T-helper 17 cell (primary cell): ENCODE measurements around the gene ANKRD30B. TPM values are rescaled to one million over a fixed set of nuclear protein-coding genes. Genes with fewer than 3 reads are reported as not detected.
"Not testable (repeated sequence)": the region's sequence is repeated elsewhere in the genome, so short reads cannot be mapped to it uniquely, and the experiment has no call there.

Source experiments
- ATAC-seq: fragments of 150-1000 bp; cut with Tn5 transposase; 2 replicates; pipeline ENCODE4 v1.10.0; 2021; ENCODE audit warnings: mild to moderate bottlenecking, moderate library complexity
- DNase-seq, 3 donors: peaks; one replicate each; pipeline versions ENCODE4 v3.0.0 to v3.0.0-alpha.2; 2020 to 2021
- H3K9me3 ChIP-seq: one replicate; pipeline ENCODE4 v1.7.0; 2013; ENCODE audit warnings: low read length, mild to moderate bottlenecking; ENCODE audit not compliant: control insufficient read depth, poor library complexity, severe bottlenecking
- H3K27ac Mint-ChIP-seq: one replicate; pipeline ENCODE4 v1.8.0; 2022; ENCODE audit warnings: mild to moderate bottlenecking, moderate library complexity, mixed read lengths
- H3K27me3 Mint-ChIP-seq: one replicate; pipeline ENCODE4 v1.8.0; 2022; ENCODE audit warnings: mixed read lengths
- H3K36me3 Mint-ChIP-seq: one replicate; pipeline ENCODE4 v1.8.0; 2022; ENCODE audit warnings: low read depth, mixed read lengths
- H3K4me1 Mint-ChIP-seq: one replicate; pipeline ENCODE4 v1.8.0; 2022; ENCODE audit warnings: mild to moderate bottlenecking, mixed read lengths
- H3K4me3 Mint-ChIP-seq: one replicate; pipeline ENCODE4 v1.8.0; 2022; ENCODE audit warnings: mild to moderate bottlenecking, moderate library complexity, mixed read lengths
- total RNA-seq, 4 donors: library from RNA in 2 of 4; stranded (reverse) in 2 of 4; gene quantifications; one replicate each; pipeline ENCODE4 v1.2.3 and lab custom pipeline; 2022 to 2026

Gene ANKRD30B
- not detected for total RNA-seq
- 0 reads per million in 2 donors for total RNA-seq (lab: John Stamatoyannopoulos, UW)

GRCh38 chr18:14747513-14748474 lies at the start of gene ANKRD30B:
ANKRD30B (plus strand) TSS chr18:14748172; CDS start chr18:14748420, 248 bp downstream.
- H3K27me3 Mint-ChIP-seq: peaks cover 4% of the 10 kb centered on the region
- no peak for DNase-seq
- H3K36me3 Mint-ChIP-seq: no peaks in the 10 kb centered on the region
- H3K4me1 Mint-ChIP-seq: no peaks in the 10 kb centered on the region
- H3K4me3 Mint-ChIP-seq: peak within 1 kb of the TSS; percentile 74
- no peaks in the 10 kb centered on the region for H3K9me3 ChIP-seq
- ATAC-seq: peak; percentile 32
- no peak within 1 kb of the TSS for H3K27ac Mint-ChIP-seq

- H3K9me3 ChIP-seq, H3K27ac Mint-ChIP-seq, DNase-seq, H3K36me3 Mint-ChIP-seq, ATAC-seq, H3K4me1 Mint-ChIP-seq, H3K27me3 Mint-ChIP-seq, H3K4me3 Mint-ChIP-seq: not testable (repeated sequence)
These were observed 46.5 kb upstream of the ANKRD30B start for GRCh38 chr18:14701286-14702040.

GRCh38 chr18:14709761-14710160 lies 38.2 kb upstream of the ANKRD30B start:
- H3K9me3 ChIP-seq, DNase-seq, H3K4me3 Mint-ChIP-seq, H3K4me1 Mint-ChIP-seq, ATAC-seq, H3K27ac Mint-ChIP-seq, H3K36me3 Mint-ChIP-seq, H3K27me3 Mint-ChIP-seq: not testable (repeated sequence)

- not testable (repeated sequence) for H3K9me3 ChIP-seq, H3K36me3 Mint-ChIP-seq, ATAC-seq, H3K4me3 Mint-ChIP-seq, H3K4me1 Mint-ChIP-seq, DNase-seq, H3K27ac Mint-ChIP-seq, H3K27me3 Mint-ChIP-seq
These were observed 26.4 kb upstream of the ANKRD30B start for GRCh38 chr18:14721569-14721968.

GRCh38 chr18:14739056-14739455 lies 8.9 kb upstream of the ANKRD30B start:
- not testable (repeated sequence) for ATAC-seq, DNase-seq, H3K27ac Mint-ChIP-seq, H3K9me3 ChIP-seq, H3K4me1 Mint-ChIP-seq, H3K27me3 Mint-ChIP-seq, H3K36me3 Mint-ChIP-seq, H3K4me3 Mint-ChIP-seq

GRCh38 chr18:14746897-14747296 lies 1.1 kb upstream of the ANKRD30B start:
- ATAC-seq (no peak), DNase-seq (no peak)
- no peaks in the 10 kb centered on the region for H3K36me3 Mint-ChIP-seq
- peaks cover 4% of the 10 kb centered on the region for H3K27me3 Mint-ChIP-seq
- no peaks in the 10 kb centered on the region for H3K4me1 Mint-ChIP-seq
- no peak overlapping the region for H3K27ac Mint-ChIP-seq
- H3K4me3 Mint-ChIP-seq: no peak overlapping the region
- no peaks in the 10 kb centered on the region for H3K9me3 ChIP-seq

- ATAC-seq: no peak
- Mint-ChIP-seq H3K27ac (no peak overlapping the region), H3K4me1 (no peaks in the 10 kb centered on the region), H3K27me3 (peaks cover 4% of the 10 kb centered on the region), H3K36me3 (no peaks in the 10 kb centered on the region), H3K4me3 (peak overlapping the region; percentile 74)
- no peak for DNase-seq
- no peaks in the 10 kb centered on the region for H3K9me3 ChIP-seq
These were observed 524 bp downstream of the ANKRD30B start for GRCh38 chr18:14748496-14748895.

- H3K9me3 ChIP-seq, DNase-seq, H3K27ac Mint-ChIP-seq, H3K36me3 Mint-ChIP-seq, H3K4me1 Mint-ChIP-seq, H3K27me3 Mint-ChIP-seq, ATAC-seq, H3K4me3 Mint-ChIP-seq: not testable (repeated sequence)
These were observed 15.6 kb downstream of the ANKRD30B start for GRCh38 chr18:14763566-14763965.

- ATAC-seq: no peak
- Mint-ChIP-seq H3K4me3 (no peak overlapping the region), H3K4me1 (peaks cover 2% of the 10 kb centered on the region), H3K27me3 (no peaks in the 10 kb centered on the region), H3K36me3 (no peaks in the 10 kb centered on the region), H3K27ac (no peak overlapping the region)
- no peaks in the 10 kb centered on the region for H3K9me3 ChIP-seq
- DNase-seq: no peak
These were observed 19.5 kb downstream of the ANKRD30B start for GRCh38 chr18:14767474-14767873.

- peaks cover 2% of the 10 kb centered on the region for H3K4me1 Mint-ChIP-seq
- DNase-seq (no peak), ATAC-seq (no peak)
- H3K9me3 ChIP-seq: no peaks in the 10 kb centered on the region
- no peak overlapping the region for H3K27ac Mint-ChIP-seq
- no peak overlapping the region for H3K4me3 Mint-ChIP-seq
- H3K36me3 Mint-ChIP-seq: no peaks in the 10 kb centered on the region
- no peaks in the 10 kb centered on the region for H3K27me3 Mint-ChIP-seq
These were observed 20.3 kb downstream of the ANKRD30B start for GRCh38 chr18:14768241-14768640.

- no peaks in the 10 kb centered on the region for H3K36me3 Mint-ChIP-seq
- H3K4me3 Mint-ChIP-seq: no peak overlapping the region
- DNase-seq (no peak), ATAC-seq (no peak)
- no peak overlapping the region for H3K27ac Mint-ChIP-seq
- H3K9me3 ChIP-seq: no peaks in the 10 kb centered on the region
- no peaks in the 10 kb centered on the region for H3K27me3 Mint-ChIP-seq
- peaks cover 2% of the 10 kb centered on the region for H3K4me1 Mint-ChIP-seq
These were observed 21.4 kb downstream of the ANKRD30B start for GRCh38 chr18:14769381-14769780.

GRCh38 chr18:14776801-14777200 lies 28.8 kb downstream of the ANKRD30B start:
- Mint-ChIP-seq H3K27me3 (no peaks in the 10 kb centered on the region), H3K27ac (no peak overlapping the region), H3K36me3 (no peaks in the 10 kb centered on the region), H3K4me1 (no peaks in the 10 kb centered on the region), H3K4me3 (no peak overlapping the region)
- H3K9me3 ChIP-seq: no peaks in the 10 kb centered on the region
- ATAC-seq (no peak), DNase-seq (no peak)

GRCh38 chr18:14781671-14782070 lies 33.7 kb downstream of the ANKRD30B start:
- ATAC-seq (no peak), DNase-seq (no peak)
- H3K9me3 ChIP-seq: no peaks in the 10 kb centered on the region
- Mint-ChIP-seq H3K4me1 (no peaks in the 10 kb centered on the region), H3K36me3 (no peaks in the 10 kb centered on the region), H3K27me3 (no peaks in the 10 kb centered on the region), H3K4me3 (no peak overlapping the region), H3K27ac (peak overlapping the region; percentile 16)
